Measurements from ENCODE around the gene HRAS. TPM values are rescaled to one million over a fixed set of nuclear protein-coding genes. Genes with fewer than 3 reads are reported as not detected.

The HRAS gene
- polyA plus RNA-seq, 12 donors: 62.1 to 123 (median 101) TPM; not detected in 1

- no peak for DNase-seq
These were observed 33.9 kb upstream of the HRAS start for GRCh38 chr11:569158-569885.

GRCh38 chr11:568306-569157, 33.2 kb upstream of the HRAS start:
- DNase-seq: peak; percentile 84

DNA sequence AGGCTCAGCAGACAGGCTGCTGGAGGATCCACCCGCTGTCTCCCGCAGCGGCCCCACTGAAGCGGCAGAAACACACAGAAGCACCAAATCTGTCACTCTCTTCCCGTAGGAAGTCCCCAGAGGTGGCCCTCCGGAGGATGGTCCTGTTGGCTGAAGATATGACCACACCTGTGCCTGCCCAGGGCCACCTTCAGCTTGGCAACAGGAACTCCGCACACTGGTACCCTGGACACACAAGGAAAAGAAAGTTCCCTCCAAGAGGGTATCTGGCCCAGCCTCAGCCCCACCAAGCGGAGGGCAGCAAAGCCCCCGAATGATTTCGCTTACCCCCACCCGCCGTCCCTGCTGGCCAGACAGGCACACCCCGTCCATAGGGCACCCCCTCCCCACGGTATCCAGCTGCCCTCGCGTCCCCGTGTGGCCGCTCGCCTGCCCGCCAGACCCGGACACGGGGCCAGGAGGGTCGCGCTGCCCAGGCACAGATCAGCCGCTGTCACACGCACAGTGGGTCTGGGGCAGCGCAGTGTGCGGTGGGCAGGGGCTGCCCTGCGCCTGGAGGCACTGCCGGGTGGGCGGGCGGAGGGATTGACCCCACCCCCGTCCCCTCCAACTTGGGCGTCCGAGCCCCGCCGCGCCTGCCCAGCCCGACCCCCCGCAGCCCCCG, 32.4 kb upstream of the HRAS start:
- no peak for DNase-seq

DNA sequence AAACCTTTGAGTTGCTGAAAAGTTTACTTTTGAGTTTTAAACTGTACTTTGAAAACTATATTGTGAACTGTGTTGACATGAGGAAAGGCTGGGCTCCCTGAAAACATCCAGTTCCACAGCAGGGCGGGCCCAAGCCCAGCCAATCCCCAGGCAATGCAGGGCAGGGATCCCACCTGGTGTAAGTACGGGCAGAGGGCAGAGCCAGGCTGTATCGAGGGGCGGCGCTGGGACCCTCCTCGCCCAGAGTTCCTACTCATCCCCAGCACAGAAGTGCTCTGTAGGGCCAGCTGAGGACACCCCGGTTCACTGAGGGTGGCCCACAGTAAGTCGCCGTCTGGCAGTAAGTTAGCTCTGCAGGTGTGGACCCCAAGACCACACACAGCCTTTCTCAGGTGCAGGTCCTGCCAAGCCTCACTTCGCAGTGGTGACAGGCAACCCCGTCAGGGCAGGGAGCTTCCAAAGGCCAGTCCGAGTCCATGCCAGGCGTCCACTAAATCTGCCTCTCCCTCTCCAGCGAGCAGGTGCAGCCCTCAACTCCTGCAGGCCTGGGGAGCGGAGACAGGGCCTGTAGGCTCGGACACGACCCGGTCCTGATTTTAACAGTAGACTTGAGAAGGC, 31.7 kb upstream of the HRAS start:
- no peak for DNase-seq

- no peak for DNase-seq
These were observed 30.6 kb upstream of the HRAS start for GRCh38 chr11:565921-566509.

- no peak for DNase-seq
These were observed 28.6 kb upstream of the HRAS start for GRCh38 chr11:563812-564578.

DNA sequence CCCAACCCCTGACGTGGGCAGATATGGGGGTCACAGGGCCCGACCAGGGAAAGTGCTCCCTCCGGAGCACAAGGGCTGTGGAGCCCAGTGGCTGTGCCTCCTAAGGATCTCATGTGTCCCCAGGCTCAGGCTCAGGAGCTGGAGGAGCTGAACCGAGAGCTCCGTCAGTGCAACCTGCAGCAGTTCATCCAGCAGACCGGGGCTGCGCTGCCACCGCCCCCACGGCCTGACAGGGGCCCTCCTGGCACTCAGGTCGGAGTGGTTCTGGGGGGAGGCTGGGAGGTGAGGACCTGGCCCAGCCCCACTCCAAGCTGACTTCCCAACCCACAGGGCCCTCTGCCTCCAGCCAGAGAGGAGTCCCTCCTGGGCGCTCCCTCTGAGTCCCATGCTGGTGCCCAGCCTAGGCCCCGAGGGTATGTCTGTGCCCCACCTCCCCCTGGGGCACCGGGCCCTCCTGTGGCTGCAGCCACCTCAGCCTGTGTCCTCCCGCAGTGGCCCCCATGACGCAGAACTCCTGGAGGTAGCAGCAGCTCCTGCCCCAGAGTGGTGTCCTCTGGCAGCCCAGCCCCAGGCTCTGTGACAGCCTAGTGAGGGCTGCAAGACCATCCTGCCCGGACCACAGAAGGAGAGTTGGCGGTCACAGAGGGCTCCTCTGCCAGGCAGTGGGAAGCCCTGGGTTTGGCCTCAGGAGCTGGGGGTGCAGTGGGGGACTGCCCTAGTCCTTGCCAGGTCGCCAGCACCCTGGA, 27.9 kb upstream of the HRAS start:
- DNase-seq: no peak

- DNase-seq: no peak
These were observed 26.8 kb upstream of the HRAS start for GRCh38 chr11:562046-562645.

- DNase-seq: no peak
These were observed 26.0 kb upstream of the HRAS start for GRCh38 chr11:561148-562003.

DNA sequence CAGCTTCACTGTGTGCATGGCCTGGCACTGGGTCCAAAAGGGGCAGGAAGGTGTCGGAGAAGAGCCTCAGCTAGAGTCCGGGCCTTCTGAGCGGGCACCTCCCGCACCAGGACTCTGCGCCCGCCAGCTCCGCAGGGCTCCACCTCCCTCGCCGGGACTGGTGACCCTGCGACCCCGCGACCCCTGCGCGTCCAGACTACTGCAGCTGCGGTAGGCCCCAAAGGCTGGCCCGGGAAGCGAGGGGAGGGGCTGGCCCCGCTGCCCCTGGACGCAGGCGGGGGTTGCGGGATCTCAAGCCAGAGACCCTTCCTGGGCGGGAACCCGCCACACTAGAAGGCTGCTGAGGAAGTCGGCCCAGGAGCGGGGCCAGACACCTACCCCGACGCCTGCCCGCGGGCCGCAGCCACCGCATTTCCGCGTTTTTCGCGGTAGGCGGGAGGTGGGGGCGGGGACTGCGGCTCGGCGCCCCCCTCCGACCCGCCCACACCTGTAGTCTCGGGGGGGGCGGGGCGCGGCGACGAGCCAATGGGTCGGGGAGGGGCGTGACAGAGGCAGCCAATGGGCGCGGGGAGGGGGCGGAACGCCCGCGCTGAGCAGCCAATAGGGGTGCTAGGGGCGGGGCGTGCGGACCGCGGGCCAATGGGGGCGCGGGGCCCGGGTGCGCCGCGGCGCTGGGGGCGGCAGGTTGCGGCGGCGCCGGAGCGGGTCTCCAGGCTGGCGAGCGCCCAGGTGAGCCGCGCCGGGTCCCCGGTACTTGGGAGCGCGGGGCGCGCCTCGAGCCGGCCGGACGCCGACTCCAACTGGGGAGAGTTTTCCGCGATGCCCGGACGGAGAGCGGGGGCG, 25.1 kb upstream of the HRAS start, which contains the start of the genes LMNTD2 and RASSF7:
LMNTD2 (minus strand) TSS at position 434 of the 843 bp plus-strand sequence; CDS start at position 412, 22 bp downstream.
RASSF7 (plus strand) TSS at position 666 of the 843 bp plus-strand sequence. CDS start 799 bp downstream, outside the sequence.
- peak; percentile 76 for DNase-seq

DNA sequence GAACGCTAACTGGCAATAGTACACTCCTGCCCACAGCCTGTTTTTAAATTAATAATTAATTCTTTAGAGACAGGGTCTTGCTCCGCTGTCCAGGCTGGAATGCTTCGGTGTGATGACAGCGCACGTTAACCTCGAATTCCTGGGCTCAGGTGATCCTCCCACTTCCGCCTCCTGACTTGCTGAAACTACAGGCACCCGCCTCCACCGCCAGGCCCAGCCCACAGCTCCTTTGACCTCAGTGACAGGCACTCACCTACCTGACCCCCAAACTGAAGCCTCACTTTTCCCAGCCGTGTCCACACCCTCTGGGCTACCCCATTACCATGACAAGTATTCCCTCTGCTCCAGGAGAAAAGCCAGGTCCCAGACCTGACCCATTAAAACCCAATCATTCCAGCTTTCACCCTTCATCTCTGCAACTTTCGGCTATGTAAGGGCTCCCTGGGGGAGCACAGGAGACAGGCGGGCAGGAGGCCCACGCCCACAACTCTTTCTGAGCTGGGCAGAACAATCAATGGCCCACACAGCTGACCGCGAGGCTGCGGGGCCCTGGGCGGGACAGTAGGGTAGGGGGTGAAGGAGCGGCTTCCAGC, 24.4 kb upstream of the HRAS start:
- no peak for DNase-seq

DNA sequence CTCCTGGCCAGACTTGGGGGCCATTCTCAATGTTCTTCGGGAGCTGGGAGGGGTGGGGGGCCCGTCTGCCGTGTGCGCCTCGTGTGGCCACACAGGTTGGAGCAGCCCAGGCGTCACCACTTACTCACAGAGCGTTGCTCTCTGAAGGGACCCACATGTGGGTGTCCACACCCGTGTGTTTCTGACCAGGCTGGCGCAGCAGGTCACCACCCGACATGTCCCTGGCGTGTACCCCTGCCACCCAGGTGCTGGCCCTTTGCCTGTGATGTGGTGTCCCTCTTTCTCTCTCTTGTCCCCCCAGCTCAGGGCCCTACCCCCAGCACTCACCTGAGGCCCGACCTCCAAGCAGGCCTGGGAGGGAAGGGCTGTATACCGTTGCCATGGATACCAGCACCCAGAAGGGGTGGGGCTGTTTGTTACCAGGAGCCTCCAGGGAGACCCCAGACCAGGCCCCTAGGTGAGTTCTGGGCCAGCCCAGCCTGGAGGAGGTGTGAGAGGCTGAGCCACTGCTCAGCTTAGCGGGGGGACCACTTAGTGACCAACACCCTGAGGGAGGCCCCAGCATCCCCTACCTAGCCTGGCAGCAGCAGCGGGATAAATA, 23.7 kb upstream of the HRAS start:
- DNase-seq: no peak

- no peak for DNase-seq
These were observed 23.1 kb upstream of the HRAS start for GRCh38 chr11:558503-558902.

GRCh38 chr11:557328-558132, 22.2 kb upstream of the HRAS start:
- DNase-seq: no peak

- DNase-seq: no peak
These were observed 21.4 kb upstream of the HRAS start for GRCh38 chr11:556662-557256.
